Activated naive CD8-positive, alpha-beta T cell treated with anti-CD3 and anti-CD28 coated beads, Interleukin-2, amount 10 ng/mL, durations not matched to agents 7 days and 5 days (primary cell): Measurements from ENCODE around the gene MROH2A. TPM values are rescaled to one million over a fixed set of nuclear protein-coding genes. Genes with fewer than 3 reads are reported as not detected.

Experiments
- ATAC-seq: fragments of 150-1000 bp; cut with Tn5 transposase; one replicate; pipeline ENCODE4 v1.10.0; 2021; ENCODE audit warnings: low read depth, moderate library complexity
- POLR2A ChIA-PET: fragments of 350-600 bp; sonication (Branson Sonifier 250); formaldehyde crosslinking; loops from one replicate; lab custom pipeline; 2021; ENCODE audit warnings: antibody characterized with exemption; lab: Charles Lee
- DNase-seq: peaks from one replicate; pipeline ENCODE4 v3.0.0; 2021
- H3K27ac Mint-ChIP-seq: one replicate; pipeline ENCODE4 v1.8.0; 2022; ENCODE audit warnings: mild to moderate bottlenecking, mixed read lengths
- H3K27me3 Mint-ChIP-seq: one replicate; pipeline ENCODE4 v1.8.0; 2022; ENCODE audit warnings: mild to moderate bottlenecking, moderate library complexity, mixed read lengths
- H3K36me3 Mint-ChIP-seq: one replicate; pipeline ENCODE4 v1.8.0; 2021; ENCODE audit warnings: mild to moderate bottlenecking, mixed read lengths
- H3K4me1 Mint-ChIP-seq: one replicate; pipeline ENCODE4 v1.8.0; 2021; ENCODE audit warnings: mixed read lengths
- H3K4me3 Mint-ChIP-seq: one replicate; pipeline ENCODE4 v1.8.0; 2022; ENCODE audit warnings: mild to moderate bottlenecking, moderate library complexity, mixed read lengths
- H3K9me3 Mint-ChIP-seq: one replicate; pipeline ENCODE4 v1.8.0; 2021; ENCODE audit warnings: mixed read lengths
- total RNA-seq, 2 experiments: library from RNA; stranded (reverse); gene quantifications; one replicate each; pipeline ENCODE4 v1.2.3, GENCODE V29; 2021

The MROH2A gene
- total RNA-seq, 2 experiments from 2014 or later: not detected

DNA sequence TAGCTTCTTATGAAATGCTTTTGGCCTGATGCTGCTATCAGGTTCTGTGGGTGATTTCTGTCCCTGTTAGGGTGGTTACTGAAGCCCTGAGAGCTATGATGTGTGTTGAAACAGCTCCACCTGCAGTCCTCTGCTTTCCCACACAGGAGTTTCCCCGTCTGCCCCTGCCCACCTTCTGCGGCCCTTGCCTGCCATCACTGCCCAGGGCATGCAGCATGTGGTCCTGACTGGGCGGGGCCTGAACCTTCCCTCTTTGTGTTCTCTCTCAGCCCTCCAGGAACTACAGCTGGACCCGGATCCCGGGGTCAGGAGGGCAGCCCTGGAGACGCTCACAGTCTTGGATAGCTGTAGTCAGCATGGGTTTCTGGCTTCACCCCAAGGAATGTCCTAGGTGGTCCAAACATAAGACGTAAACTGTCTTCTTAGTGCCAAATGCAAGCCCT lies 54.8 kb downstream of the MROH2A start:
- POLR2A ChIA-PET: interaction anchor here (0.6 to 0.8 kb wide), 4 partner anchors 9 to 1049 kb away, joined by 3 to 6 read pairs (median 3); no protein-coding TSS in a partner anchor
- ATAC-seq (peak; percentile 26), DNase-seq (peak; percentile 29)
- Mint-ChIP-seq H3K4me1 (peaks cover 5% of the 10 kb centered on the region), H3K27me3 (no peaks in the 10 kb centered on the region), H3K27ac (no peak overlapping the region), H3K4me3 (no peak overlapping the region), H3K36me3 (peaks cover 20% of the 10 kb centered on the region), H3K9me3 (no peaks in the 10 kb centered on the region)

DNA sequence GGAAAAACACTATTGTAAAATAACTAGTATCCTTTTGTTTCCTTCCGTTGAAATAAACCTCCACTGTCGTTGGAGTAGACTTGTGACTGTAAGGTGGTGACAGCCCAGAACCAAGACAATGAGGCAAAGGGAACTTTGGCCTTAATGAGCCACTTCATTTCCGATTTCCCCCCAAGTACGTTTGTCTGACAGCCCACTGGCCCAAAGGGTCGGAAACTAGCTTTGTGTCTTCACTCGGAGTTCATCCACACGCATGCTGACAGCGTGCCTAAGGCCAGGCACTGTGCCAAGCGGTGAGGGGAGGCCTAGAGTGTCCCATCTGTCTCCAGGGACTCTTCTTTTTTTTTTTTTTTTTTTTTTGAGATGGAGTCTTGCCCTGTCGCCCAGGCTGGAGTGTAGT lies 55.2 kb downstream of the MROH2A start:
- H3K9me3 Mint-ChIP-seq: no peaks in the 10 kb centered on the region
- POLR2A ChIA-PET: interaction anchor here (0.7 kb wide), 1 partner anchor 20 kb away, joined by 3 read pairs; no protein-coding TSS in a partner anchor
- H3K27me3 Mint-ChIP-seq: no peaks in the 10 kb centered on the region
- peaks cover 24% of the 10 kb centered on the region for H3K36me3 Mint-ChIP-seq
- peaks cover 8% of the 10 kb centered on the region for H3K4me1 Mint-ChIP-seq
- DNase-seq: peak; percentile 20
- H3K4me3 Mint-ChIP-seq: no peak overlapping the region
- no peak for ATAC-seq
- no peak overlapping the region for H3K27ac Mint-ChIP-seq

DNA sequence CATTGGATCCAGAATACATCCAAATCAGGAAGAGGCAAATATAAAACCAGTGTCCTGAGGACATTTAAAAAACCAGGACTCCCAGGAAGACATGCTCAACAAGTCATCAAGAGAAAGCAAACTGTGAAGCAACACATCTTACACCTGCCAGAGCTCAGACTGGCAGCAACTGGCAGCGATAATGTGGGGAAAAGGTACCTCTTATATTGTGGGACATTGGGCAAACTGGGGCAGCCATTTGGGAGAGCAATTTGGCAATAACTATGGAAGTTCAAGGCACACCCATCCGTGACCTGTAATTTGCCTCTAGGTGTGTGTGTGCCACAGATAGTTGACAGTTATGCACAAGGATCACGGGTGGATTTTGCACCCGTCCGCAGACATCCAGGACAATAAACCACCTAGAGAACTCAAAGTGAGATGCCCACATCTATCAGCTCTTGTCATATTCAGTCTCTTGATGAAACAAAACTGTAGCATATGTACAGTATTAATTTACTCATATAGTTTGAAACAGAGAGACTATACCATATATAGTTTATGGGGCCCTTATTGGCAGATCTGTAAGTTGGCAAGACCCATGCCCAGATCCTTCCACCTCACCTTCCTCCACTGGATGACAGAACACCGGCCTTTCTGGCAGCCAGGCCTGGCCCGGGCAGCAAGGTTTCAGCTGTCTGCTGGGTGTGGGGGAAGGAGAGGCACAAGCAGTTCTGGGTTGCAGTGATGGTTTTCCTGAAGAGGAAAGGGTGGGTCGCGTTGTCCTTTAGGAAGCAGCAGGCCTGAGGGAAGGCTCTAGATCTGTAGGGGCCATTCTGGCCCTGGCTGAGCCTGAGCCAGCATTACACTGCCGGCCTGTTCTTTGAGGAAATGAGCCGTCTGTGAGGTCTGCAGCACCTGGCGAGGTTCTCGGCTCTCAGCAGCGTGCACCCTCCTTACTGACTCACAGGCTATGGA lies 57.4 kb downstream of the MROH2A start:
- no peak overlapping the region for H3K27ac Mint-ChIP-seq
- POLR2A ChIA-PET: no interaction called here
- H3K36me3 Mint-ChIP-seq: peaks cover 45% of the 10 kb centered on the region
- no peaks in the 10 kb centered on the region for H3K27me3 Mint-ChIP-seq
- H3K4me3 Mint-ChIP-seq: no peak overlapping the region
- peaks cover 23% of the 10 kb centered on the region for H3K4me1 Mint-ChIP-seq
- peak; percentile 19 for DNase-seq
- no peak for ATAC-seq
- H3K9me3 Mint-ChIP-seq: no peaks in the 10 kb centered on the region

DNA sequence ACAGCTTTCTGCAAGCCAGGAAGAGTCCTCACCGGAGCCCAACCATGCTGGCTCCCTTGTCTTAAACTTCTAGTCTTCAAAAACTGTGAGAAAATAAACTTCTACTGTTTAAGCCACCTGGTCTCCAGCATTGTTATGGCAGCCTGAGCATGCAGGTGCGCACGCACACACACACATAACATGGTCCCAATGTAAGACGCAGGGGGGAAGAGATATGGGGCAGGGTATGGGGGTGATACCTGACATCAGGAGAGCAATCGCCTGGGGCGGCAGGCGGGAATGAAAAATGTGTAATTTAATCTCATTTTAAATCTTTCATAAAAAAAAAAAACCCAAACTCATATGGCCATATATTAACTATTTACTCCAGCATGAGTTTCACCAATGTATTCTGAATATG lies 58.2 kb downstream of the MROH2A start:
- DNase-seq: no peak
- POLR2A ChIA-PET: interaction anchor here (0.7 kb wide), 1 partner anchor 29 kb away, joined by 3 read pairs; no protein-coding TSS in a partner anchor
- H3K9me3 Mint-ChIP-seq: no peaks in the 10 kb centered on the region
- H3K4me1 Mint-ChIP-seq: peaks cover 31% of the 10 kb centered on the region
- no peak for ATAC-seq
- H3K27ac Mint-ChIP-seq: no peak overlapping the region
- no peaks in the 10 kb centered on the region for H3K27me3 Mint-ChIP-seq
- H3K4me3 Mint-ChIP-seq: no peak overlapping the region
- peaks cover 52% of the 10 kb centered on the region for H3K36me3 Mint-ChIP-seq

DNA sequence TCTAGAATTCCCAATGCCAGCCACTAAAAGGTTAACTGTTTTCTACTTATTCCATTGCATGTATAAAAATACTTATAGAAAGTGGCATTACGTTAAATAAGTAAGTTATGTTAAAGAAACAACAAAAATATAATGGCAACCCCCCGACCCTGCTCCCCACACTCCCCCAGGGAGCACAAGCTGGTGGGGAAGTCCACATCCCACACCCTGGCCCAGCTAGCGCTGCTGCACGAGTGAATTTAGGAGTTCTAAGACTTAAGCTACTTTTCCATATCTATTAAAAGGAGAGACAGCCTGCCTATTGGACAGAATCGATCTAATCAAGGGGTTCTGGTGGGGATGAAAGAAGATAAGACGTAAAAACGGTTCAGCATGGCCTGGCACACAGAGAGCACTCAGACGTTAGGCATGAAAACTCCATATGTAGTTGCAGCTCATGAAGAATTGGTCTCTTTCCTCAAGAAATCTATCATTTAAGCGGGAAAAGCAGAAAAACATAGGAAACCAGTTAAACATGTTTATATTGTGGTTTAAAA lies 59.6 kb downstream of the MROH2A start:
- Mint-ChIP-seq H3K27me3 (no peaks in the 10 kb centered on the region), H3K4me1 (peaks cover 37% of the 10 kb centered on the region), H3K36me3 (peaks cover 64% of the 10 kb centered on the region), H3K27ac (no peak overlapping the region), H3K9me3 (no peaks in the 10 kb centered on the region), H3K4me3 (no peak overlapping the region)
- no peak for ATAC-seq
- POLR2A ChIA-PET: no interaction called here
- DNase-seq: no peak

DNA sequence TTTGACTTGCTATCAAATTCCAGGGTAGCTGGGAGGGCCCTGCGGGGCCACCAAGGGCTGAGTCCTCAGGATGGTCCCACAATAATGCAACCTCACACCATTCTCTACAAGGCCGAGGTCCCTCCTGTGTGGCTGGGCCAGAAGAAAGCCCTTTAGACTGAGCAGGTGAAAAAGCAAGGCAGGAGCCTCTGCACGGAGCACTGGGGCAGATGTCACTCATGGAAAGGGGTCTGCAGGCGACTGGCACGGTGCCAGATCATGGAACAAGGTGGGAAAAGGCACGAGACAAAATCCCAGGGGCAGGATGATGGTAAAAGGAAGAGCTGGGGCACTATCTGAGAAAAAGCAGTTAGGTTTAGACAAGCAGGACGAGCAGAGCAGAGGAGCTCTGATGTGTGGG lies 60.1 kb downstream of the MROH2A start:
- H3K36me3 Mint-ChIP-seq: peaks cover 67% of the 10 kb centered on the region
- DNase-seq (peak; percentile 17), ATAC-seq (no peak)
- POLR2A ChIA-PET: no interaction called here
- no peaks in the 10 kb centered on the region for H3K9me3 Mint-ChIP-seq
- H3K27ac Mint-ChIP-seq: peak overlapping the region; percentile 52
- H3K27me3 Mint-ChIP-seq: no peaks in the 10 kb centered on the region
- peaks cover 37% of the 10 kb centered on the region for H3K4me1 Mint-ChIP-seq
- no peak overlapping the region for H3K4me3 Mint-ChIP-seq

DNA sequence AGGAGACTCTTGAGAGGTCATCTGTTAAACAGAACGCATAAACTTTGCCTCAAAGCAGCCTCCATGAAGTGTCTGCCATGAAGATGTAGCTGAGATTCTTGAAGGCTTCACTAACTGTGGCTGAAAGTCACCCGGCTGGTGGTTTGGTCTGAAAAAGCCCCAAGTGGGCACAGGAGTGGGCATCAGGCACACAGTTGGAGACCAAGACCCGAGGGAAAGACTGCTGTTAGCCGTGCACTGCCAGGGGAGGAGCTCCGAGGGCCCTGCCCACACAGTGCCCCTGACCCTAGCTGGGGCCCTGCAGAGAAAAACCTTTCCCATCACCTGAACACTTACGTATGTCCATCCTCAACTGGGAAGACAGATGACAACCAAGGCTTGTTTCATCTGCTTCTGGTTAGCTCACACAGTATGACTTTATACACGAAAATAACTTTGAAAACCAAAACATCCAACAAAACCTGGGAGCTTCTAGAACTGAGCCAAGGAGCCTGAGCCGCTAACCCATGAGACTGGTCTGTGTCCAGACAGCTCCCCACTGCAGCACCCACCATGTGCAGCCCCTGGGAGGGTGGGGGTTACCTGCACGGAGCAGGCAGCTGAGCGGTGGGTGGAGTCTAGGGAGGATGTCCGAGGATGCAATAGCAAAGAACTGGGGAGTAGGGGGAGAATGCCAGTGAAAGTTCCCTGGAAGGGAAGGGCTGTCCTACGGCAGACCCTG lies 60.8 kb downstream of the MROH2A start:
- Mint-ChIP-seq H3K4me1 (peaks cover 38% of the 10 kb centered on the region), H3K27me3 (no peaks in the 10 kb centered on the region), H3K9me3 (no peaks in the 10 kb centered on the region), H3K4me3 (no peak overlapping the region), H3K27ac (peak overlapping the region; percentile 52), H3K36me3 (peaks cover 73% of the 10 kb centered on the region)
- ATAC-seq: no peak
- DNase-seq: no peak
- POLR2A ChIA-PET: no interaction called here

DNA sequence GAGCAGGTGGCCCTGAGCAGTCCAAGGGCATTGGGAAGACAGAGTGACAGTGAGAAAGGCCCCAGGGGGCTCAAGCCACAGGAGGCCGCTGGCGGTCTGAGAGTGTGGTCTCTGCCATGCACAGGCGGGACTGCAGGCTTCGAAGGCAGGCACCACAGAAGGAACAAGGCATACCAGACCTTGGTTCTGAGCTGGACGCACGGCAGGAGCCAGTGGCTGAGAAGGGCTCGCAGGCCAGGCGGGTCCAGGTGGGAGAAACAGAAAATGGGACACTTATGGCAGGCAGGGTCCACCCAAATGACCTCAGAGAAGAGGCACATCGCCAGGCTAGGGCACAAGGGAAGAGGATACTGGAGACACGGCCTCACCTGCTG lies 61.3 kb downstream of the MROH2A start:
- POLR2A ChIA-PET: no interaction called here
- H3K27ac Mint-ChIP-seq: no peak overlapping the region

DNA sequence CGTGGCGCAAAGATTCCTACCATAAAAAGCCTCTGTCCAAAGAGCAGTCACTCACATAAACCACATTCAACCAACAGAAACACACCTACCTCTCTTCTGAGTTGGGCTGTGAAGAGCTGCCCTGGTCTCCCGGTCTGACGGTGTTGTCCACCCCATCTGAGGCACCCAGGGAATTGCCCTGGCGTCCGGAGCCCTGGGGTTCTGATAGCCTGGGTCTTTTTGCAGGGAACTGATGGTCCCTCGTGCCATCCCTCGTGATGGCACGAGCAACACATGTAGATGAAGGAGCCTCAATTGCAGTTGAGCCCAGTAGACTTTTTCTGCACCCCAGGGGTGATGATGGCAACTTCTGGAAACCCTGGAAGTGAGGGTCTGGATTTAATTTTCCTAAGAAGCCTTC lies 62.4 kb downstream of the MROH2A start:
- POLR2A ChIA-PET: no interaction called here
- peaks cover 39% of the 10 kb centered on the region for H3K4me1 Mint-ChIP-seq
- no peak for DNase-seq
- H3K9me3 Mint-ChIP-seq: no peaks in the 10 kb centered on the region
- no peaks in the 10 kb centered on the region for H3K27me3 Mint-ChIP-seq
- no peak overlapping the region for H3K4me3 Mint-ChIP-seq
- peak overlapping the region; percentile 75 for H3K27ac Mint-ChIP-seq
- H3K36me3 Mint-ChIP-seq: peaks cover 76% of the 10 kb centered on the region
- no peak for ATAC-seq

More for the DNA sequence above, 61.3 kb downstream of the MROH2A start:
- no peak overlapping the region for H3K4me3 Mint-ChIP-seq
- DNase-seq (peak; percentile 17), ATAC-seq (no peak)
- H3K27me3 Mint-ChIP-seq: no peaks in the 10 kb centered on the region
- H3K4me1 Mint-ChIP-seq: peaks cover 39% of the 10 kb centered on the region
- peaks cover 77% of the 10 kb centered on the region for H3K36me3 Mint-ChIP-seq
- H3K9me3 Mint-ChIP-seq: no peaks in the 10 kb centered on the region

DNA sequence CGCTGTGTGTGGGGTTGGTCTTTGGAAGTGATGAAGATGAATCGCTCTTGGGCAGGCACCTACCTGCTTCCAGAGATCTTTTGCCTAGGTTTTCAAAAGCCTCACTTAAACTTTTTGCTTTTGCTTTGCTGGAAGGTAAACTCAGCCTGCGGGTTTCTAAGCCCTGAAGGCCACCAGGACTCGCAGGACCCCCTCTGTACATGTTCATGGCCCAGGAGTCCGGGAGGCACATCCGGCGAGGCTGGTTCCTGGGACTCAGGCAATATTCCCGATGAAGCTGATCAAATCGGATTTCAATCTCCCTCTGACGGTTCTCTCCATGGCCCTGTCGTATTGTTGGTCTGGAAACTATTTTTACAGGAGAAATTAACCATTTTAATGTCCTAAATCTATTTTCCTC lies 63.1 kb downstream of the MROH2A start:
- H3K4me1 Mint-ChIP-seq: peaks cover 40% of the 10 kb centered on the region
- ATAC-seq (no peak), DNase-seq (peak; percentile 19)
- peaks cover 77% of the 10 kb centered on the region for H3K36me3 Mint-ChIP-seq
- peak overlapping the region; percentile 15 for H3K4me3 Mint-ChIP-seq
- no peaks in the 10 kb centered on the region for H3K27me3 Mint-ChIP-seq
- H3K27ac Mint-ChIP-seq: peak overlapping the region; percentile 75
- no peaks in the 10 kb centered on the region for H3K9me3 Mint-ChIP-seq
- POLR2A ChIA-PET: interaction anchor here (1.3 kb wide), 1 partner anchor 14 kb away, joined by 5 read pairs; no protein-coding TSS in a partner anchor

DNA sequence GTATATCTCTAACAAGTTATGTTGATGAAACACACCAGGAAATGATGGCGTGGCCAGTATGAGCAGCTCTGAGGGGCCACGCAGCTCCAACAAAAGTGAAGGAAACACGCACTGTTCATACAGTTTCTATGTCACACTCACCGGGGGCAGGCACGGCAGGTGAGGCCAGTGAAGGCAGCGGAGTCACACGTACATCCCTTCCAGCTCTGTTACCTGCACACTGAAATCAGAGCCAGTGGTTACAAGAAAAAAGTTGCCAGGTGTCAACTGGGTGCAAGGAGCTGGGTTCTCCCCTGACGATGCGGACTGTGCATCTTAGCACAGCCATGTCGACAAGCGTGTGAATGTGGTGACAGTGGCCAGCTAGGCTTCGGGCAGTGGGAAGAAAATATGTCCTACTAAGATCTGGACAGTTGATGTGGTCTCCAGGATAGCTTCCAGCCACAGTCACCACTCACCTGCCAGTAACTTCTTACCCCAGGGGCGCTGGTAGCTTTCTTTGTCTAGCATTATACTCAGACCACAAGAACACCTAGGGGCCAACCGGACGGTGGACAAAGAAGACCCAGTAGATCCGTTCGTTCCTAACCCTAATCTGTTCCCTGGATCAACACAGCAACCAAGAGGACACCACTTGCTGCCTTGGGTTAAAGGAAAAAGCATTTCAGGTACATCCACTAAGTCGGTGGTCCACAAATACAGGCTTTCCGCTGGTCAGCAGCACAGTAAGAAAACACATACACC lies 66.1 kb downstream of the MROH2A start:
- Mint-ChIP-seq H3K4me1 (peaks cover 41% of the 10 kb centered on the region), H3K36me3 (peaks cover 72% of the 10 kb centered on the region), H3K9me3 (no peaks in the 10 kb centered on the region), H3K27ac (no peak overlapping the region), H3K4me3 (no peak overlapping the region), H3K27me3 (no peaks in the 10 kb centered on the region)
- POLR2A ChIA-PET: interaction anchor here (1.5 kb wide), 1 partner anchor 10 kb away, joined by 3 read pairs; the partner anchor contains the start of gene HJURP
- no peak for DNase-seq
- ATAC-seq: no peak

DNA sequence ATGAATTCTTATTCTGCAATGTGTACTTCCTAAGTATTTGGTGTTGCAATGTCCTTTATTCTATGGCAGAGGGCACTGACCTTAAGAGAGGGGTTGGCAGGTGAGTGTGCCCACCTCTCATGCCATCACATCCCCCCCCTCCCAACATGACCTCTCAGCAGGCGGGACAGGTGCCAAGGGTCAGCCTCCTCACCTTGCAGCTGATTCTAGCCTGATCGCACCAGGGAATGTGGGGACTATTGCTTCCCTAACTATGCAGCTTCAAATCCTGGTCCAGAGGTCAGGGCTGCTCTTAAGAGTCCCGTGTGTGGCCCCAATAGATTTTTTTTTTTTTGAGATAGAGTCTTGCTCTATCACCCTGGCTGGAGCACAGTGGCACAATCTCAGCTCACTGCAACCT lies 66.7 kb downstream of the MROH2A start:
- Mint-ChIP-seq H3K9me3 (no peaks in the 10 kb centered on the region), H3K36me3 (peaks cover 73% of the 10 kb centered on the region), H3K4me1 (peaks cover 39% of the 10 kb centered on the region), H3K27ac (no peak overlapping the region), H3K27me3 (no peaks in the 10 kb centered on the region), H3K4me3 (no peak overlapping the region)
- no peak for ATAC-seq
- POLR2A ChIA-PET: no interaction called here
- DNase-seq: no peak
